ENCODE data around the gene SLC11A1. TPM values are rescaled to one million over a fixed set of nuclear protein-coding genes. Genes with fewer than 3 reads are reported as not detected.

Gene SLC11A1, protein sequence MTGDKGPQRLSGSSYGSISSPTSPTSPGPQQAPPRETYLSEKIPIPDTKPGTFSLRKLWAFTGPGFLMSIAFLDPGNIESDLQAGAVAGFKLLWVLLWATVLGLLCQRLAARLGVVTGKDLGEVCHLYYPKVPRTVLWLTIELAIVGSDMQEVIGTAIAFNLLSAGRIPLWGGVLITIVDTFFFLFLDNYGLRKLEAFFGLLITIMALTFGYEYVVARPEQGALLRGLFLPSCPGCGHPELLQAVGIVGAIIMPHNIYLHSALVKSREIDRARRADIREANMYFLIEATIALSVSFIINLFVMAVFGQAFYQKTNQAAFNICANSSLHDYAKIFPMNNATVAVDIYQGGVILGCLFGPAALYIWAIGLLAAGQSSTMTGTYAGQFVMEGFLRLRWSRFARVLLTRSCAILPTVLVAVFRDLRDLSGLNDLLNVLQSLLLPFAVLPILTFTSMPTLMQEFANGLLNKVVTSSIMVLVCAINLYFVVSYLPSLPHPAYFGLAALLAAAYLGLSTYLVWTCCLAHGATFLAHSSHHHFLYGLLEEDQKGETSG
- total RNA-seq (10 to 100 TPM in 2 of 6 donors, 1 to 10 TPM in 3, under 1 TPM in 1; 0.51 to 16.2 (median 5.6) TPM), polyA plus RNA-seq (1 to 10 TPM; 3.9 to 6.4 TPM)

DNA sequence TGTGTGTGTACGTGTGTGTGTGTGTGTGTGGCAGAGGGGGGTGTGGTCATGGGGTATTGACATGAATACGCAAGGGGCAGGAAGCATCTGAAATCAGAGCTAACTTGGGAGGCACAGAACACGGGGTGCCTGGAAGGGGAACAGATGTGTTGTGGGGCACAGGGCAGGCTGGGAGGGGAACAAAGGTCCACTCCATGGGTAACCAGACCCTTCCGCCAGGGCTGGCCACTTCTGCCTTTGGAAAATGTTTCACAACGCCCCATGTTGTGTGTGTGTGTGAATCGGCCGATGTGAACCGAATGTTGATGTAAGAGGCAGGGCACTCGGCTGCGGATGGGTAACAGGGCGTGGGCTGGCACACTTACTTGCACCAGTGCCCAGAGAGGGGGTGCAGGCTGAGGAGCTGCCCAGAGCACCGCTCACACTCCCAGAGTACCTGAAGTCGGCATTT, at the start of gene SLC11A1:
Gene SLC11A1, plus strand, starts transcription at position 358 of the 451 bp plus-strand sequence. CDS start 96 bp downstream, outside the sequence.
- WGBS, 2 donors, result 73 to 91% methylated on average over 13 of the region's 13 CpGs
- intact Hi-C loops (cut with DNase I), result loop anchor here in 1 of 3 donors (10.0 kb wide), 1 partner anchor 197 kb away; no protein-coding TSS in a partner anchor
- peaks cover 0 to 3% (median 0%) of the 10 kb centered on the region in 3 donors for H3K4me1 ChIP-seq
- no peaks in the 10 kb centered on the region for H3K27me3 ChIP-seq
- H3K27ac ChIP-seq, result peak within 1 kb of the TSS in 2 of 4 donors; percentile 30 to 44
- TF ChIP-seq, protein P1, sequence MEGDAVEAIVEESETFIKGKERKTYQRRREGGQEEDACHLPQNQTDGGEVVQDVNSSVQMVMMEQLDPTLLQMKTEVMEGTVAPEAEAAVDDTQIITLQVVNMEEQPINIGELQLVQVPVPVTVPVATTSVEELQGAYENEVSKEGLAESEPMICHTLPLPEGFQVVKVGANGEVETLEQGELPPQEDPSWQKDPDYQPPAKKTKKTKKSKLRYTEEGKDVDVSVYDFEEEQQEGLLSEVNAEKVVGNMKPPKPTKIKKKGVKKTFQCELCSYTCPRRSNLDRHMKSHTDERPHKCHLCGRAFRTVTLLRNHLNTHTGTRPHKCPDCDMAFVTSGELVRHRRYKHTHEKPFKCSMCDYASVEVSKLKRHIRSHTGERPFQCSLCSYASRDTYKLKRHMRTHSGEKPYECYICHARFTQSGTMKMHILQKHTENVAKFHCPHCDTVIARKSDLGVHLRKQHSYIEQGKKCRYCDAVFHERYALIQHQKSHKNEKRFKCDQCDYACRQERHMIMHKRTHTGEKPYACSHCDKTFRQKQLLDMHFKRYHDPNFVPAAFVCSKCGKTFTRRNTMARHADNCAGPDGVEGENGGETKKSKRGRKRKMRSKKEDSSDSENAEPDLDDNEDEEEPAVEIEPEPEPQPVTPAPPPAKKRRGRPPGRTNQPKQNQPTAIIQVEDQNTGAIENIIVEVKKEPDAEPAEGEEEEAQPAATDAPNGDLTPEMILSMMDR (IDR thresholded peaks at IDR 0.05), result no peak
- H3K36me3 ChIP-seq, result no peaks in the 10 kb centered on the region
- ATAC-seq, result peak in 3 of 4 donors; percentile 39 to 72 (median 63)
- peak within 1 kb of the TSS in 1 of 4 donors; percentile 6 for H3K4me3 ChIP-seq
- DNase-seq, result peak in 1 of 6 donors; percentile 64
- no peak for FAIRE-seq
- no peaks in the 10 kb centered on the region for H3K9me3 ChIP-seq

GRCh38 chr2:218332288-218332687, 49.8 kb upstream of the SLC11A1 start:
- Histone ChIP-seq H3K27ac (peak overlapping the region in 1 of 4 donors; percentile 48), H3K4me1 (no peaks in the 10 kb centered on the region), H3K27me3 (no peaks in the 10 kb centered on the region), H3K9me3 (no peaks in the 10 kb centered on the region), H3K4me3 (no peak overlapping the region), H3K36me3 (no peaks in the 10 kb centered on the region)
- no peak for FAIRE-seq
- ATAC-seq, result peak in 2 of 4 donors; percentile 19 to 21
- intact Hi-C loops (cut with DNase I), result no loop called here
- TF ChIP-seq, protein P1 (IDR thresholded peaks at IDR 0.05), result no peak
- 91 to 100% methylated on average over 1 of the region's 1 CpG for WGBS, 2 donors
- DNase-seq, result peak in 1 of 6 donors; percentile 10

DNA sequence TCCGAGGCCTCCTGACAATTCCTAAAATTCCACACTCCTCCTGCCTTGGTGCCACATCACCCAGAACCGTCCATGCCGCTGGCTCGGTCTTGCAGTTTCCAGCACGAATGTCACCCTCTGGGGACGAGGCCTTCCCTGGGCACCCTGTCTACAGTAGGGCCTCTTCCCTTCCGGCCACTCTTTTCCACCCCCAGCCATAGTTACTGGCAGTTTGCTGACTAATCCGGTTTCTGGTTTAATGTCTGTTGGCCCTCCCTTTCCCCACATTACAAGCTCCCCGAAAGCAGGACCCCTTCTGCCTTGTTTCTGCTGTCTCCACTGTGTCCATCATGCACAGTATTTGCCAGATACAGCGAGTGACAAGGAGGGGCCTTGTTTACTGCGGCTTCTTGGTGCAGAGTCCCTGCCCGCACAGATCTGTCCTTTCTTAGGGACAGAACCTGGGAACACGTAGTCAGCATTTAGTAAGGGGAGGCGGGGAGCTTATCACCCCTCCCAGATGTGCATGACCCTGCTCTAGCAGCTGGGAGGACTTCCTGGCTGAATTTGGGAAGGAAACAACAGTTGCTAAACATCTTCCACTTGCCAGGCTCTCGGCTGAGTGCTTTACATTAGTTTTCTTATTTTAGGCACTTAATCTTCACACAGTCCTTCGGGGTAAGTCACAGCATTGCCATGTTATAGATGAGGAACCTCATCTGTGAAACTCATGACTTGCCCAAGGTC, 49.0 kb upstream of the SLC11A1 start:
- FAIRE-seq (no peak), DNase-seq (peak in 1 of 6 donors; percentile 32), ATAC-seq (peak in 3 of 4 donors; percentile 12 to 70 (median 67))
- Histone ChIP-seq H3K4me3 (no peak overlapping the region), H3K27ac (peak overlapping the region in 2 of 4 donors; percentile 8 to 48), H3K4me1 (no peaks in the 10 kb centered on the region), H3K9me3 (no peaks in the 10 kb centered on the region), H3K27me3 (no peaks in the 10 kb centered on the region), H3K36me3 (no peaks in the 10 kb centered on the region)
- WGBS, 2 donors, result 80 to 87% methylated on average over 16 of the region's 16 CpGs
- TF ChIP-seq, protein P1 (IDR thresholded peaks at IDR 0.05), result no peak
- intact Hi-C loops (cut with DNase I), result no loop called here

DNA sequence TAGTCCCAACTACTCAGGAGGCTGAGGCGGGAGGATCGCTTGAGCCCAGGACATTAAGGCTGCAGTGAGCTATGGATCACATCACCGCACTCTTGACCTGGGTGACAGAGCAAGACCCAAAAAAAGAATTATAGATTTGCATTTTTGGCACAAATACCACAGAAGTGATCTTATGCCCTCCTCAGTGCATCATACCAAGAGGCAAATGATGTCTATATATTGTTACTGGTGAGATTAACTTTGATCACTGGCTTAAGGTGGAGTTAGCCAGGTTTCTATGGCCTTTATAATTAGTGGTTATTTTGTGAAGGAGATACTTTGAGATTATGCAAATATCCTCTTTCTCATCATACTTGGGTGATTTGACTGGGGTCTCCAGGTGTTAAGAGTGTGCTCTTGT, 47.5 kb upstream of the SLC11A1 start:
- Histone ChIP-seq H3K36me3 (no peaks in the 10 kb centered on the region), H3K4me1 (no peaks in the 10 kb centered on the region), H3K27me3 (no peaks in the 10 kb centered on the region), H3K9me3 (no peaks in the 10 kb centered on the region), H3K4me3 (no peak overlapping the region), H3K27ac (no peak overlapping the region)
- no peak for FAIRE-seq
- no peak for ATAC-seq
- TF ChIP-seq, protein P1 (IDR thresholded peaks at IDR 0.05), result no peak
- DNase-seq, result no peak
- 97% methylated on average over 3 of the region's 3 CpGs for WGBS, 2 donors
- intact Hi-C loops (cut with DNase I), result no loop called here
